A549 (cell line): Measurements from ENCODE around the gene NOS1AP. TPM values are rescaled to one million over a fixed set of nuclear protein-coding genes. Genes with fewer than 3 reads are reported as not detected.
A peak's percentile ranks its signal among the peaks of the same experiment; 100 is the strongest.

Source experiments
- ATAC-seq, 2 experiments: fragments of 200-7000 bp in 1 of 2; fragments of >200 bp in 1 of 2; cut with Nextera tagmentation in 1 of 2; cut with Tn5 transposase in 1 of 2; 3 replicates each; pipeline versions ENCODE4 v1.8.0 to v1.9.1; 2018 to 2020; ENCODE audit warnings: mild to moderate bottlenecking in 1 of 2, moderate library complexity in 1 of 2
- CTCF ChIA-PET: fragments of 300-600 bp; sonication (Branson Sonifier 250); formaldehyde crosslinking; extraction: SDS; loops from one replicate; lab custom pipeline; 2021; ENCODE audit warnings: antibody characterized with exemption, inconsistent platforms; lab: Yijun Ruan, JAX
- POLR2A ChIA-PET: fragments of 350-600 bp; formaldehyde crosslinking; extraction: SDS; loops from one replicate; lab custom pipeline; 2021; ENCODE audit warnings: antibody characterized with exemption, inconsistent platforms; lab: Yijun Ruan, JAX
- DNase-seq, 2 experiments: peaks; one replicate each; pipeline versions ENCODE4 v3.0.0 to v3.0.0-alpha.2; 2011 to 2016; ENCODE audit warnings: low read depth in 1 of 2, low spot score in 1 of 2
- FAIRE-seq: peaks from 2 replicates; lab custom pipeline; 2011; peaks lifted over from hg19 to GRCh38; lab: Jason Lieb, UNC
- H3K27ac ChIP-seq, 2 experiments: fragments of >200 bp; sonication (Bioruptor Twin); formaldehyde crosslinking; 3 replicates each; pipeline ENCODE4 v1.5.1; 2016 to 2017
- H3K4me1 ChIP-seq: fragments of >200 bp; sonication (Bioruptor Twin); formaldehyde crosslinking; 3 replicates; pipeline ENCODE4 v1.6.1; 2016
- H3K4me2 ChIP-seq: fragments of >200 bp; sonication (Bioruptor Twin); formaldehyde crosslinking; 3 replicates; pipeline ENCODE4 v1.6.1; 2016
- H3K4me3 ChIP-seq: fragments of >200 bp; sonication (Bioruptor Twin); formaldehyde crosslinking; 3 replicates; pipeline ENCODE4 v1.5.1; 2016
- H3K9me3 ChIP-seq: fragments of >200 bp; sonication (Bioruptor Twin); formaldehyde crosslinking; 3 replicates; pipeline ENCODE4 v1.6.1; 2016
- CHD4 ChIP-seq: fragments of 200-600 bp; sonication (generic); IDR thresholded peaks from 2 replicates; pipeline ENCODE4 v1.6.1; 2016; ENCODE audit warnings: antibody characterized with exemption, mild to moderate bottlenecking, borderline replicate concordance
- EHF ChIP-seq: fragments of 250-450 bp; sonication (Bioruptor Pico); IDR thresholded peaks from 2 replicates; pipeline ENCODE4 v1.5.0; 2020; ENCODE audit warnings: mild to moderate bottlenecking
- EHMT2 ChIP-seq: fragments of 200-600 bp; sonication (generic); IDR thresholded peaks from 2 replicates; pipeline ENCODE4 v1.6.1; 2016; ENCODE audit warnings: antibody characterized with exemption, low read depth, mild to moderate bottlenecking, moderate library complexity
- ESRRA ChIP-seq: fragments of 150-350 bp; IDR thresholded peaks from 2 replicates; pipeline ENCODE4 v1.6.1; 2014; ENCODE audit warnings: mild to moderate bottlenecking, low read length, borderline replicate concordance
- FOSB ChIP-seq: fragments of 250-450 bp; sonication (Bioruptor Pico); IDR thresholded peaks from 2 replicates; pipeline ENCODE4 v1.5.0; 2020; ENCODE audit warnings: mild to moderate bottlenecking, moderate library complexity
- FOSL2 ChIP-seq, 2 experiments: fragments of 450-650 bp in 1 of 2; fragments of >200 bp in 1 of 2; sonication (Bioruptor Twin) in 1 of 2; formaldehyde crosslinking; IDR thresholded peaks; 2 replicates each; pipeline versions ENCODE4 v1.5.0 to v1.6.1; 2016 to 2020; ENCODE audit warnings: mild to moderate bottlenecking in 1 of 2, moderate library complexity in 1 of 2
- GATA3 ChIP-seq: IDR thresholded peaks from 2 replicates; pipeline ENCODE4 v1.6.1; 2012; ENCODE audit warnings: borderline replicate concordance
- HOXB13 ChIP-seq: fragments of 250-450 bp; sonication (Bioruptor Pico); IDR thresholded peaks from 2 replicates; pipeline ENCODE4 v1.5.0; 2020; ENCODE audit warnings: low read depth, mild to moderate bottlenecking, moderate library complexity
- HOXB5 ChIP-seq: fragments of 250-450 bp; sonication (Bioruptor Pico); IDR thresholded peaks from 2 replicates; pipeline ENCODE4 v1.5.0; 2020; ENCODE audit warnings: mild to moderate bottlenecking, moderate library complexity
- JUN ChIP-seq, 2 experiments: fragments of >200 bp; sonication (Bioruptor Twin); formaldehyde crosslinking; IDR thresholded peaks; 2 replicates in 1 of 2; 3 replicates in 1 of 2; pipeline ENCODE4 v1.6.1; 2016 to 2017
- MAZ ChIP-seq: fragments of 150-350 bp; IDR thresholded peaks from 2 replicates; pipeline ENCODE4 v1.6.1; 2014; ENCODE audit warnings: antibody characterized with exemption, low read depth, low read length, borderline replicate concordance
- NPAS2 ChIP-seq: fragments of 250-450 bp; sonication (Bioruptor Pico); IDR thresholded peaks from 2 replicates; pipeline ENCODE4 v1.8.0; 2022; ENCODE audit warnings: mild to moderate bottlenecking, moderate library complexity, borderline replicate concordance
- PHF8 ChIP-seq: fragments of 200-600 bp; sonication (generic); IDR thresholded peaks from 2 replicates; pipeline ENCODE4 v1.6.1; 2016; ENCODE audit warnings: low read depth, mild to moderate bottlenecking, antibody characterized with exemption, moderate library complexity, borderline replicate concordance
- POLR2A ChIP-seq: IDR thresholded peaks from 2 replicates; pipeline ENCODE4 v1.6.1; 2012; ENCODE audit warnings: mild to moderate bottlenecking, low read length
- POLR2AphosphoS2 ChIP-seq: conservative IDR thresholded peaks from 2 replicates; pipeline ENCODE4 v1.6.1; 2012; ENCODE audit warnings: low read length, improper control_type of control experiment, inconsistent platforms
- RAD21 ChIP-seq, 2 experiments: fragments of >200 bp in 1 of 2; sonication (Bioruptor Twin) in 1 of 2; formaldehyde crosslinking in 1 of 2; IDR thresholded peaks in 1 of 2; conservative IDR thresholded peaks in 1 of 2; 2 replicates in 1 of 2; 3 replicates in 1 of 2; pipeline ENCODE4 v1.6.1; 2012 to 2018; ENCODE audit warnings: inconsistent platforms in 1 of 2
- RARB ChIP-seq: fragments of 250-450 bp; sonication (Bioruptor Pico); IDR thresholded peaks from 2 replicates; pipeline ENCODE4 v1.8.0; 2021; ENCODE audit warnings: mild to moderate bottlenecking, moderate library complexity
- RCOR1 ChIP-seq: fragments of 150-350 bp; IDR thresholded peaks from 2 replicates; pipeline ENCODE4 v1.6.1; 2014; ENCODE audit warnings: antibody characterized with exemption, low read length, low read depth
- RNF2 ChIP-seq: fragments of 200-600 bp; sonication (generic); IDR thresholded peaks from 2 replicates; pipeline ENCODE4 v1.6.1; 2016; ENCODE audit warnings: low read depth, mild to moderate bottlenecking, antibody characterized with exemption, moderate library complexity, borderline replicate concordance
- SMC3 ChIP-seq: fragments of >200 bp; sonication (Bioruptor Twin); formaldehyde crosslinking; IDR thresholded peaks from 3 replicates; pipeline ENCODE4 v1.6.1; 2018; ENCODE audit warnings: inconsistent platforms
- TP53 ChIP-seq: fragments of 250-450 bp; sonication (Bioruptor Pico); IDR thresholded peaks from 2 replicates; pipeline ENCODE4 v1.5.0; 2021; ENCODE audit warnings: mild to moderate bottlenecking, moderate library complexity
- USF2 ChIP-seq: fragments of 450-650 bp; IDR thresholded peaks from 2 replicates; pipeline ENCODE4 v1.6.1; 2014; ENCODE audit warnings: antibody characterized with exemption
- ZC3H11A ChIP-seq: fragments of 450-650 bp; IDR thresholded peaks from 2 replicates; pipeline ENCODE4 v1.6.1; 2014; ENCODE audit warnings: antibody characterized with exemption, mild to moderate bottlenecking
- WGBS: methylation state at CpG from one replicate; pipeline ENCODE4 v1.1.6; 2017; ENCODE audit errors: missing lambda C conversion rate; 5-methylcytosine and 5-hydroxymethylcytosine counted together
- polyA plus RNA-seq, 4 experiments: library from polyadenylated mRNA; depleted of rRNA in 3 of 4; stranded (reverse); fragments of >200 nt; fragmentation: RNase III in 1 of 4; extraction: RNeasy Plus Mini Kit Qiagen cat#74134 plus additional on column Dnase treatment in 1 of 4; gene quantifications; 2 replicates in 3 of 4; 3 replicates in 1 of 4; pipeline ENCODE4 v1.2.3, GENCODE V29; 2011 to 2017
- TF ChIP-seq, protein P1 (sequence below): fragments of >200 bp; sonication (Bioruptor Twin); formaldehyde crosslinking; IDR thresholded peaks from 3 replicates; pipeline ENCODE4 v1.5.1; 2016
- TF ChIP-seq, protein P2 (sequence below): fragments of 250-450 bp; sonication (Bioruptor Pico); IDR thresholded peaks from 2 replicates; pipeline ENCODE4 v1.5.0; 2020; ENCODE audit warnings: low read depth, mild to moderate bottlenecking, moderate library complexity
- TF ChIP-seq, protein P3 (sequence below): fragments of 200-600 bp; sonication (generic); IDR thresholded peaks from 2 replicates; pipeline ENCODE4 v1.6.1; 2016; ENCODE audit warnings: antibody characterized with exemption, mild to moderate bottlenecking, moderate library complexity
- TF ChIP-seq, protein P4 (sequence below): IDR thresholded peaks from 2 replicates; pipeline ENCODE4 v1.6.1; 2012
- TF ChIP-seq, protein P5 (sequence below): fragments of 150-350 bp; IDR thresholded peaks from 2 replicates; pipeline ENCODE4 v1.6.1; 2014; ENCODE audit warnings: low read depth, mild to moderate bottlenecking, low read length

Gene NOS1AP
- polyA plus RNA-seq, 2 of the 4 experiments (the other 2 are of a cell fraction) = 0.17 to 0.25 TPM

DNA sequence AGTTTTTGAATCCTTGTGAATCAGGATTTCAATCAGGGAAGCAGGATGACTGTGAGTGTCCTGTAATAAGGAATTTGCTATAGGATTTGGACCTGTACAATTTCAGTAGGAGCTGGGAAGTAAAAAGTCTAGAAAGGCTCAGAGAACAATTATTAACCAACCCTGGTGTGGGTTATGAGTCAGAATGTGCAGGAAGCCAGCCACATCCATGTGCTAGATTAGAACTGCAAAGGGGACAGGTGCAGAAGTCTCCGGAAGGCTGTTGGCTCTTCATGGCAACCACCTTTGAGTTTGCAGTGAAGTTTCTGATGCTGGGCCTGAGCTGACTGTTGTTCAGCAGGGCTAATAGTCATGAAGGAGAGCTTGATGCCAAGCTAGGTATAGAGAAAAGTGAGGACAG is 236.5 kb downstream of the NOS1AP start:
- ChIA-PET CTCF (no interaction called here), POLR2A (no interaction called here)
- 13% methylated on average over 1 of the region's 1 CpG for WGBS
- Histone ChIP-seq H3K9me3 (no peaks in the 10 kb centered on the region), H3K27ac (no peak overlapping the region), H3K4me3 (no peak overlapping the region), H3K4me2 (no peak overlapping the region), H3K4me1 (no peaks in the 10 kb centered on the region)
- DNase-seq (peak; percentile 9 to 21), ATAC-seq (0 out of 6 replicates have a peak, but pooled peaks of 1 of the 2 experiments have one; percentile 43), FAIRE-seq (no peak)
- TF ChIP-seq RARB (no peak), FOSL2 (IDR thresholded peaks at IDR 0.05) (no peak), FOSL2 (CRISPR knock-in tag; IDR thresholded peaks at IDR 0.05) (no peak), USF2 (no peak), GATA3 (no peak), HOXB13 (no peak), EHF (CRISPR knock-in tag) (no peak), NPAS2 (CRISPR knock-in tag) (no peak), PHF8 (no peak), CHD4 (no peak)
- TF ChIP-seq, protein P1, sequence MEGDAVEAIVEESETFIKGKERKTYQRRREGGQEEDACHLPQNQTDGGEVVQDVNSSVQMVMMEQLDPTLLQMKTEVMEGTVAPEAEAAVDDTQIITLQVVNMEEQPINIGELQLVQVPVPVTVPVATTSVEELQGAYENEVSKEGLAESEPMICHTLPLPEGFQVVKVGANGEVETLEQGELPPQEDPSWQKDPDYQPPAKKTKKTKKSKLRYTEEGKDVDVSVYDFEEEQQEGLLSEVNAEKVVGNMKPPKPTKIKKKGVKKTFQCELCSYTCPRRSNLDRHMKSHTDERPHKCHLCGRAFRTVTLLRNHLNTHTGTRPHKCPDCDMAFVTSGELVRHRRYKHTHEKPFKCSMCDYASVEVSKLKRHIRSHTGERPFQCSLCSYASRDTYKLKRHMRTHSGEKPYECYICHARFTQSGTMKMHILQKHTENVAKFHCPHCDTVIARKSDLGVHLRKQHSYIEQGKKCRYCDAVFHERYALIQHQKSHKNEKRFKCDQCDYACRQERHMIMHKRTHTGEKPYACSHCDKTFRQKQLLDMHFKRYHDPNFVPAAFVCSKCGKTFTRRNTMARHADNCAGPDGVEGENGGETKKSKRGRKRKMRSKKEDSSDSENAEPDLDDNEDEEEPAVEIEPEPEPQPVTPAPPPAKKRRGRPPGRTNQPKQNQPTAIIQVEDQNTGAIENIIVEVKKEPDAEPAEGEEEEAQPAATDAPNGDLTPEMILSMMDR = no peak

- ATAC-seq (no peak), DNase-seq (no peak), FAIRE-seq (no peak)
- TF ChIP-seq ZC3H11A = no peak
- no peak for TF ChIP-seq GATA3
- TF ChIP-seq, protein P2, sequence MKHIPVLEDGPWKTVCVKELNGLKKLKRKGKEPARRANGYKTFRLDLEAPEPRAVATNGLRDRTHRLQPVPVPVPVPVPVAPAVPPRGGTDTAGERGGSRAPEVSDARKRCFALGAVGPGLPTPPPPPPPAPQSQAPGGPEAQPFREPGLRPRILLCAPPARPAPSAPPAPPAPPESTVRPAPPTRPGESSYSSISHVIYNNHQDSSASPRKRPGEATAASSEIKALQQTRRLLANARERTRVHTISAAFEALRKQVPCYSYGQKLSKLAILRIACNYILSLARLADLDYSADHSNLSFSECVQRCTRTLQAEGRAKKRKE (CRISPR knock-in tag) = no peak
- no peak for TF ChIP-seq POLR2AphosphoS2
- TF ChIP-seq FOSB (CRISPR knock-in tag) = no peak
- no peak for TF ChIP-seq TP53 (CRISPR knock-in tag)
- TF ChIP-seq POLR2A = no peak
- no peak for TF ChIP-seq RCOR1
- no peak for TF ChIP-seq RNF2
- TF ChIP-seq RAD21 (conservative IDR thresholded peaks at IDR 0.05 in 1 of 2, IDR thresholded peaks at IDR 0.05 in 1 of 2) = no peak
- TF ChIP-seq JUN (IDR thresholded peaks at IDR 0.05) = no peak
- TF ChIP-seq FOSL2 (IDR thresholded peaks at IDR 0.05) = no peak
- TF ChIP-seq FOSL2 (CRISPR knock-in tag; IDR thresholded peaks at IDR 0.05) = no peak
- no peak for TF ChIP-seq ESRRA
- TF ChIP-seq, protein P3, sequence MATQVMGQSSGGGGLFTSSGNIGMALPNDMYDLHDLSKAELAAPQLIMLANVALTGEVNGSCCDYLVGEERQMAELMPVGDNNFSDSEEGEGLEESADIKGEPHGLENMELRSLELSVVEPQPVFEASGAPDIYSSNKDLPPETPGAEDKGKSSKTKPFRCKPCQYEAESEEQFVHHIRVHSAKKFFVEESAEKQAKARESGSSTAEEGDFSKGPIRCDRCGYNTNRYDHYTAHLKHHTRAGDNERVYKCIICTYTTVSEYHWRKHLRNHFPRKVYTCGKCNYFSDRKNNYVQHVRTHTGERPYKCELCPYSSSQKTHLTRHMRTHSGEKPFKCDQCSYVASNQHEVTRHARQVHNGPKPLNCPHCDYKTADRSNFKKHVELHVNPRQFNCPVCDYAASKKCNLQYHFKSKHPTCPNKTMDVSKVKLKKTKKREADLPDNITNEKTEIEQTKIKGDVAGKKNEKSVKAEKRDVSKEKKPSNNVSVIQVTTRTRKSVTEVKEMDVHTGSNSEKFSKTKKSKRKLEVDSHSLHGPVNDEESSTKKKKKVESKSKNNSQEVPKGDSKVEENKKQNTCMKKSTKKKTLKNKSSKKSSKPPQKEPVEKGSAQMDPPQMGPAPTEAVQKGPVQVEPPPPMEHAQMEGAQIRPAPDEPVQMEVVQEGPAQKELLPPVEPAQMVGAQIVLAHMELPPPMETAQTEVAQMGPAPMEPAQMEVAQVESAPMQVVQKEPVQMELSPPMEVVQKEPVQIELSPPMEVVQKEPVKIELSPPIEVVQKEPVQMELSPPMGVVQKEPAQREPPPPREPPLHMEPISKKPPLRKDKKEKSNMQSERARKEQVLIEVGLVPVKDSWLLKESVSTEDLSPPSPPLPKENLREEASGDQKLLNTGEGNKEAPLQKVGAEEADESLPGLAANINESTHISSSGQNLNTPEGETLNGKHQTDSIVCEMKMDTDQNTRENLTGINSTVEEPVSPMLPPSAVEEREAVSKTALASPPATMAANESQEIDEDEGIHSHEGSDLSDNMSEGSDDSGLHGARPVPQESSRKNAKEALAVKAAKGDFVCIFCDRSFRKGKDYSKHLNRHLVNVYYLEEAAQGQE = no peak
- no peak for TF ChIP-seq HOXB5 (CRISPR knock-in tag)
- TF ChIP-seq MAZ = no peak
- TF ChIP-seq, protein P4, sequence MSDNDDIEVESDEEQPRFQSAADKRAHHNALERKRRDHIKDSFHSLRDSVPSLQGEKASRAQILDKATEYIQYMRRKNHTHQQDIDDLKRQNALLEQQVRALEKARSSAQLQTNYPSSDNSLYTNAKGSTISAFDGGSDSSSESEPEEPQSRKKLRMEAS = no peak
- TF ChIP-seq, protein P5, sequence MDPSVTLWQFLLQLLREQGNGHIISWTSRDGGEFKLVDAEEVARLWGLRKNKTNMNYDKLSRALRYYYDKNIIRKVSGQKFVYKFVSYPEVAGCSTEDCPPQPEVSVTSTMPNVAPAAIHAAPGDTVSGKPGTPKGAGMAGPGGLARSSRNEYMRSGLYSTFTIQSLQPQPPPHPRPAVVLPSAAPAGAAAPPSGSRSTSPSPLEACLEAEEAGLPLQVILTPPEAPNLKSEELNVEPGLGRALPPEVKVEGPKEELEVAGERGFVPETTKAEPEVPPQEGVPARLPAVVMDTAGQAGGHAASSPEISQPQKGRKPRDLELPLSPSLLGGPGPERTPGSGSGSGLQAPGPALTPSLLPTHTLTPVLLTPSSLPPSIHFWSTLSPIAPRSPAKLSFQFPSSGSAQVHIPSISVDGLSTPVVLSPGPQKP = no peak
- TF ChIP-seq SMC3 = no peak
- TF ChIP-seq EHMT2 = no peak
- 38% methylated on average over 4 of the region's 4 CpGs for WGBS
- no peaks in the 10 kb centered on the region for H3K4me1 ChIP-seq
- ChIA-PET POLR2A (no interaction called here), CTCF (no interaction called here)
- no peak overlapping the region for H3K27ac ChIP-seq
- no peak overlapping the region for H3K4me3 ChIP-seq
- no peak overlapping the region for H3K4me2 ChIP-seq
- H3K9me3 ChIP-seq = no peaks in the 10 kb centered on the region
These were observed 240.8 kb downstream of the NOS1AP start for GRCh38 chr1:162310337-162310736.
